SK-N-SH (cell line): ENCODE measurements around the gene EHBP1L1. TPM values are rescaled to one million over a fixed set of nuclear protein-coding genes. Genes with fewer than 3 reads are reported as not detected.

Experiments used
- CTCF ChIA-PET: fragments of 300-600, 350-600 bp; formaldehyde crosslinking; extraction: SDS; loops from one replicate; lab custom pipeline; 2021; lab: Yijun Ruan, JAX
- POLR2A ChIA-PET: fragments of 350-600 bp; sonication (Branson Sonifier 250); formaldehyde crosslinking; extraction: SDS; loops from one replicate; lab custom pipeline; 2020; ENCODE audit warnings: antibody characterized with exemption, inconsistent platforms; lab: Yijun Ruan, JAX
- DNase-seq: peaks from one replicate; pipeline ENCODE4 v3.0.0; 2012
- H2AFZ ChIP-seq: fragments of 200-600 bp; sonication (generic); 2 replicates; pipeline ENCODE4 v1.8.1; 2016; ENCODE audit warnings: antibody characterized with exemption, mild to moderate bottlenecking, low read depth
- H3F3A ChIP-seq: fragments of 200-600 bp; sonication (generic); replicated peaks from 2 replicates; pipeline ENCODE3; 2016; ENCODE audit warnings: antibody characterized with exemption, mild to moderate bottlenecking; ENCODE audit not compliant: insufficient read depth
- H3K27ac ChIP-seq, 2 experiments: fragments of 200-500 bp in 1 of 2; fragments of 200-600 bp in 1 of 2; sonication (Bioruptor generic) in 1 of 2; sonication (generic), shearing (Covaris generic) in 1 of 2; 2 replicates each; pipeline versions ENCODE4 v1.5.1 to v1.6.1; 2014 to 2016; ENCODE audit warnings: low read depth in 2 of 2, inconsistent platforms in 1 of 2, low read length in 1 of 2, mild to moderate bottlenecking in 1 of 2, mixed read lengths in 1 of 2
- H3K27me3 ChIP-seq: fragments of 200-600 bp; sonication (generic), shearing (Covaris generic); 2 replicates; pipeline ENCODE4 v1.6.1; 2016; ENCODE audit warnings: mixed run types; ENCODE audit not compliant: insufficient read depth
- H3K36me3 ChIP-seq, 2 experiments: fragments of 200-500 bp in 1 of 2; fragments of 200-600 bp in 1 of 2; sonication (Bioruptor generic) in 1 of 2; sonication (generic) in 1 of 2; replicated peaks in 1 of 2; 2 replicates each; pipeline versions ENCODE3 to v1.5.1; 2014 to 2016; ENCODE audit warnings: low read length in 1 of 2, mild to moderate bottlenecking in 1 of 2; ENCODE audit not compliant: insufficient read depth in 2 of 2, control insufficient read depth in 1 of 2
- H3K4me1 ChIP-seq, 2 experiments: fragments of 200-500 bp in 1 of 2; fragments of 200-600 bp in 1 of 2; sonication (Bioruptor generic) in 1 of 2; sonication (generic), shearing (Covaris generic) in 1 of 2; 2 replicates each; pipeline versions ENCODE4 v1.5.1 to v1.6.1; 2014 to 2016; ENCODE audit warnings: low read depth in 1 of 2, low read length in 1 of 2, mixed run types in 1 of 2; ENCODE audit not compliant: insufficient read depth in 2 of 2, control insufficient read depth in 1 of 2
- H3K4me2 ChIP-seq: fragments of 200-600 bp; sonication (generic), shearing (Covaris generic); 2 replicates; pipeline ENCODE4 v1.6.1; 2017; ENCODE audit warnings: mixed run types
- H3K4me3 ChIP-seq, 2 experiments: fragments of 200-500 bp in 1 of 2; fragments of 200-600 bp in 1 of 2; sonication (Bioruptor generic) in 1 of 2; sonication (generic), shearing (Covaris generic) in 1 of 2; 2 replicates each; pipeline versions ENCODE4 v1.5.1 to v1.8.1; 2014 to 2016; ENCODE audit warnings: low read depth in 2 of 2, inconsistent platforms in 1 of 2, low read length in 1 of 2, mild to moderate bottlenecking in 1 of 2, mixed read lengths in 1 of 2, moderate library complexity in 1 of 2
- H3K79me2 ChIP-seq: fragments of 200-600 bp; sonication (generic); 2 replicates; pipeline ENCODE4 v1.8.1; 2017; ENCODE audit warnings: mild to moderate bottlenecking; ENCODE audit not compliant: insufficient read depth
- H3K9ac ChIP-seq: fragments of 200-600 bp; sonication (generic); 2 replicates; pipeline ENCODE4 v1.6.1; 2017; ENCODE audit warnings: mixed run types
- H3K9me2 ChIP-seq: fragments of 200-600 bp; sonication (generic); 2 replicates; pipeline ENCODE4 v1.6.1; 2017; ENCODE audit warnings: mixed run types
- H3K9me3 ChIP-seq: fragments of 200-600 bp; sonication (generic); 2 replicates; pipeline ENCODE4 v1.6.1; 2017; ENCODE audit warnings: mixed run types, mild to moderate bottlenecking, moderate library complexity
- H4K20me1 ChIP-seq: fragments of 200-600 bp; sonication (generic); 2 replicates; pipeline ENCODE4 v1.6.1; 2017; ENCODE audit warnings: mild to moderate bottlenecking, mixed run types; ENCODE audit not compliant: insufficient read depth
- CHD2 ChIP-seq: fragments of 150-350 bp; IDR thresholded peaks from 2 replicates; pipeline ENCODE4 v1.6.1; 2018; ENCODE audit warnings: low read length; ENCODE audit not compliant: partially characterized antibody
- ELF1 ChIP-seq: IDR thresholded peaks from 2 replicates; pipeline ENCODE4 v1.4.0; 2012
- EZH2phosphoT487 ChIP-seq: fragments of 200-600 bp; sonication (generic); IDR thresholded peaks from 2 replicates; pipeline ENCODE4 v1.6.1; 2017; ENCODE audit warnings: low read depth, mixed run types, mild to moderate bottlenecking, antibody characterized with exemption, moderate library complexity, borderline replicate concordance
- FOXJ3 ChIP-seq: sonication (generic); formaldehyde crosslinking; IDR thresholded peaks from 2 replicates; pipeline ENCODE4 v1.5.1; 2020; ENCODE audit warnings: mild to moderate bottlenecking, missing genetic modification reagents
- FOXM1 ChIP-seq: IDR thresholded peaks from 2 replicates; pipeline ENCODE4 v1.4.0; 2012; ENCODE audit warnings: low read depth, mild to moderate bottlenecking
- GATA2 ChIP-seq: sonication (generic); formaldehyde crosslinking; IDR thresholded peaks from 2 replicates; pipeline ENCODE4 v1.5.0; 2020; ENCODE audit warnings: mild to moderate bottlenecking, missing genetic modification reagents
- JUND ChIP-seq: IDR thresholded peaks from 2 replicates; pipeline ENCODE4 v1.4.0; 2012
- MEF2A ChIP-seq: IDR thresholded peaks from 2 replicates; pipeline ENCODE4 v1.4.0; 2012; ENCODE audit warnings: low read depth, borderline replicate concordance
- MXI1 ChIP-seq: IDR thresholded peaks from 2 replicates; pipeline ENCODE4 v1.6.1; 2012; ENCODE audit warnings: mild to moderate bottlenecking, low read depth, low read length, improper control_type of control experiment
- NRF1 ChIP-seq: IDR thresholded peaks from 2 replicates; pipeline ENCODE4 v1.6.1; 2012; ENCODE audit warnings: low read depth, mild to moderate bottlenecking, low read length
- POLR2AphosphoS5 ChIP-seq: IDR thresholded peaks from 2 replicates; pipeline ENCODE4 v1.6.1; 2012; ENCODE audit warnings: low read depth, low read length
- RAD21 ChIP-seq: IDR thresholded peaks from 2 replicates; pipeline ENCODE4 v1.6.1; 2012; ENCODE audit warnings: mild to moderate bottlenecking, low read length
- RCOR1 ChIP-seq: fragments of 150-350 bp; IDR thresholded peaks from 2 replicates; pipeline ENCODE4 v1.6.1; 2017; ENCODE audit warnings: antibody characterized with exemption, low read length
- SIN3A ChIP-seq: IDR thresholded peaks from 2 replicates; pipeline ENCODE4 v1.6.1; 2012; ENCODE audit warnings: low read depth, mild to moderate bottlenecking, low read length, moderate library complexity, borderline replicate concordance
- SMC3 ChIP-seq: IDR thresholded peaks from 2 replicates; pipeline ENCODE4 v1.6.1; 2012; ENCODE audit warnings: low read depth, low read length, improper control_type of control experiment
- TEAD4 ChIP-seq: IDR thresholded peaks from 2 replicates; pipeline ENCODE4 v1.4.0; 2012; ENCODE audit warnings: mild to moderate bottlenecking, borderline replicate concordance; ENCODE audit not compliant: insufficient read depth
- WGBS: methylation state at CpG from one replicate; pipeline ENCODE4 v1.1.6; 2017; ENCODE audit warnings: low lambda C conversion rate; 5-methylcytosine and 5-hydroxymethylcytosine counted together
- polyA plus RNA-seq, 3 experiments: library from polyadenylated mRNA; depleted of rRNA; stranded (reverse); fragments of >200 nt; gene quantifications; 2 replicates each; pipeline ENCODE4 v1.2.3, GENCODE V29; 2012
- TF ChIP-seq, protein P1 (sequence below): fragments of 150-350 bp; IDR thresholded peaks from 2 replicates; pipeline ENCODE4 v1.6.1; 2016; ENCODE audit warnings: mild to moderate bottlenecking, low read depth, low read length
- TF ChIP-seq, protein P2 (sequence below): fragments of 200-600 bp; sonication (generic); IDR thresholded peaks from 2 replicates; pipeline ENCODE4 v1.6.1; 2017; ENCODE audit warnings: antibody characterized with exemption, mild to moderate bottlenecking, moderate library complexity
- TF ChIP-seq, protein P3 (sequence below): fragments of 150-350 bp; IDR thresholded peaks from 2 replicates; pipeline ENCODE4 v1.6.1; 2017; ENCODE audit warnings: antibody characterized with exemption, low read length, low read depth, borderline replicate concordance

The EHBP1L1 gene
- polyA plus RNA-seq, 1 of the 3 experiments (the other 2 are of a cell fraction), result 48.7 TPM

DNA sequence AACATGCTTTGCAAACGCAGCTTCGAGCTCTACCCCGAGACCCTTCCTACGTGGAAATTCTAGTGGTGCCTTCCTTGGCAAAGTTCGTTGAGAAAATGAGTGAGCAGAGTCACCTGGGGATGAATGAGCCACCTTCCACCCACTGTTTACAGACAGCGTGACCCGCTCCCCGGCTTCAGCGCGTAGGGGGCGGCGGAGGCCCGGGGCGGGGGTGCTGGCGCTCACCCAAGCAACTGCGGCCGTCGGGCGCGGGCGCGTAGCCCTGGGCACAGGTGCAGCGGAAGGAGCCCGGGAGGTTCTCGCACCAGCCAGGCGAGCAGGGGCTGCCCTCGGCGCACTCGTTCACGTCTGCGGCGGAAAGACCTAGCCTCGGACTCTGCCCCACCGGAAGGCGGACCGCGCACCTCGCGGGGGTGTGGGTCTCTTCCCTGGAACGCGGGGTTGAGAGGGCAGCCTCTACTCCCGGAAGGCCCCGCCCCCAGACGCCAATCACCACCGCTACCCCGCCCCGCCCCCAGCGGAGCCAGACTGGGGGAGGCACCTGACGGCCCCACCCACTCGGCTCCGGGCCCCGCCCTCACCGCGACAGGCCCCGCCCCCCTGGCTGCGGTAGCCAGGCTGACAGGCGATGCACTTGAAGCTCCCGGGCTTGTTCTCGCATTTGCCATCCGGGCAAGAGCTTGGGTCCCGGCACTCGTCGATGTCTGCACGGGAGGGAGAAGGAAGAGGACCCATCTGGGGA, 29.5 kb upstream of the EHBP1L1 start:
- H3K4me2 ChIP-seq, result no peak overlapping the region
- peak; percentile 88 for DNase-seq
- 0 out of 2 replicates have a peak, but pooled peaks cover 1% of the 10 kb centered on the region for H4K20me1 ChIP-seq
- H3K9me2 ChIP-seq, result no peaks in the 10 kb centered on the region
- H3K27ac ChIP-seq, result no peak overlapping the region
- peaks cover 0 to 3% of the 10 kb centered on the region in 2 experiments; a peak in 1 of 4 replicates for H3K4me1 ChIP-seq
- ChIA-PET CTCF (interaction anchor here (0.8 to 13.1 kb wide), 3 partner anchors 10 to 38 kb away, joined by 3 to 295 read pairs (median 53); partner anchors contain the start of genes EHBP1L1, FAM89B and ZNRD2), POLR2A (no interaction called here)
- peaks cover 8% of the 10 kb centered on the region for H3F3A ChIP-seq
- TF ChIP-seq NRF1 (no peak), GATA2 (CRISPR knock-in tag) (no peak), CHD2 (no peak), FOXM1 (no peak), ELF1 (no peak), MXI1 (no peak), FOXJ3 (CRISPR knock-in tag) (no peak), SMC3 (no peak), RCOR1 (no peak), POLR2AphosphoS5 (no peak), RAD21 (no peak), EZH2phosphoT487 (no peak), MEF2A (no peak), SIN3A (no peak), TEAD4 (no peak), JUND (no peak)
- TF ChIP-seq, protein P1, sequence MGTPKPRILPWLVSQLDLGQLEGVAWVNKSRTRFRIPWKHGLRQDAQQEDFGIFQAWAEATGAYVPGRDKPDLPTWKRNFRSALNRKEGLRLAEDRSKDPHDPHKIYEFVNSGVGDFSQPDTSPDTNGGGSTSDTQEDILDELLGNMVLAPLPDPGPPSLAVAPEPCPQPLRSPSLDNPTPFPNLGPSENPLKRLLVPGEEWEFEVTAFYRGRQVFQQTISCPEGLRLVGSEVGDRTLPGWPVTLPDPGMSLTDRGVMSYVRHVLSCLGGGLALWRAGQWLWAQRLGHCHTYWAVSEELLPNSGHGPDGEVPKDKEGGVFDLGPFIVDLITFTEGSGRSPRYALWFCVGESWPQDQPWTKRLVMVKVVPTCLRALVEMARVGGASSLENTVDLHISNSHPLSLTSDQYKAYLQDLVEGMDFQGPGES, result no peak
- TF ChIP-seq, protein P2, sequence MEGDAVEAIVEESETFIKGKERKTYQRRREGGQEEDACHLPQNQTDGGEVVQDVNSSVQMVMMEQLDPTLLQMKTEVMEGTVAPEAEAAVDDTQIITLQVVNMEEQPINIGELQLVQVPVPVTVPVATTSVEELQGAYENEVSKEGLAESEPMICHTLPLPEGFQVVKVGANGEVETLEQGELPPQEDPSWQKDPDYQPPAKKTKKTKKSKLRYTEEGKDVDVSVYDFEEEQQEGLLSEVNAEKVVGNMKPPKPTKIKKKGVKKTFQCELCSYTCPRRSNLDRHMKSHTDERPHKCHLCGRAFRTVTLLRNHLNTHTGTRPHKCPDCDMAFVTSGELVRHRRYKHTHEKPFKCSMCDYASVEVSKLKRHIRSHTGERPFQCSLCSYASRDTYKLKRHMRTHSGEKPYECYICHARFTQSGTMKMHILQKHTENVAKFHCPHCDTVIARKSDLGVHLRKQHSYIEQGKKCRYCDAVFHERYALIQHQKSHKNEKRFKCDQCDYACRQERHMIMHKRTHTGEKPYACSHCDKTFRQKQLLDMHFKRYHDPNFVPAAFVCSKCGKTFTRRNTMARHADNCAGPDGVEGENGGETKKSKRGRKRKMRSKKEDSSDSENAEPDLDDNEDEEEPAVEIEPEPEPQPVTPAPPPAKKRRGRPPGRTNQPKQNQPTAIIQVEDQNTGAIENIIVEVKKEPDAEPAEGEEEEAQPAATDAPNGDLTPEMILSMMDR, result no peak
- TF ChIP-seq, protein P3, sequence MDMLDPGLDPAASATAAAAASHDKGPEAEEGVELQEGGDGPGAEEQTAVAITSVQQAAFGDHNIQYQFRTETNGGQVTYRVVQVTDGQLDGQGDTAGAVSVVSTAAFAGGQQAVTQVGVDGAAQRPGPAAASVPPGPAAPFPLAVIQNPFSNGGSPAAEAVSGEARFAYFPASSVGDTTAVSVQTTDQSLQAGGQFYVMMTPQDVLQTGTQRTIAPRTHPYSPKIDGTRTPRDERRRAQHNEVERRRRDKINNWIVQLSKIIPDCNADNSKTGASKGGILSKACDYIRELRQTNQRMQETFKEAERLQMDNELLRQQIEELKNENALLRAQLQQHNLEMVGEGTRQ, result no peak
- 0 out of 2 replicates have a peak, but pooled peaks cover 6% of the 10 kb centered on the region for H3K79me2 ChIP-seq
- WGBS, result 82% methylated on average over 44 of the region's 64 CpGs
- H3K27me3 ChIP-seq, result no peaks in the 10 kb centered on the region
- H3K4me3 ChIP-seq, result no peak overlapping the region
- H3K9ac ChIP-seq, result no peak overlapping the region
- peaks cover 21 to 50% of the 10 kb centered on the region in 2 experiments for H3K36me3 ChIP-seq
- no peak overlapping the region for H2AFZ ChIP-seq
- no peaks in the 10 kb centered on the region for H3K9me3 ChIP-seq
